Measurements from ENCODE around the gene SIRT7. TPM values are rescaled to one million over a fixed set of nuclear protein-coding genes. Genes with fewer than 3 reads are reported as not detected.

Gene SIRT7
- polyA plus RNA-seq, 1 of the 3 experiments (the other 2 are of a cell fraction): 32.6 TPM

DNA sequence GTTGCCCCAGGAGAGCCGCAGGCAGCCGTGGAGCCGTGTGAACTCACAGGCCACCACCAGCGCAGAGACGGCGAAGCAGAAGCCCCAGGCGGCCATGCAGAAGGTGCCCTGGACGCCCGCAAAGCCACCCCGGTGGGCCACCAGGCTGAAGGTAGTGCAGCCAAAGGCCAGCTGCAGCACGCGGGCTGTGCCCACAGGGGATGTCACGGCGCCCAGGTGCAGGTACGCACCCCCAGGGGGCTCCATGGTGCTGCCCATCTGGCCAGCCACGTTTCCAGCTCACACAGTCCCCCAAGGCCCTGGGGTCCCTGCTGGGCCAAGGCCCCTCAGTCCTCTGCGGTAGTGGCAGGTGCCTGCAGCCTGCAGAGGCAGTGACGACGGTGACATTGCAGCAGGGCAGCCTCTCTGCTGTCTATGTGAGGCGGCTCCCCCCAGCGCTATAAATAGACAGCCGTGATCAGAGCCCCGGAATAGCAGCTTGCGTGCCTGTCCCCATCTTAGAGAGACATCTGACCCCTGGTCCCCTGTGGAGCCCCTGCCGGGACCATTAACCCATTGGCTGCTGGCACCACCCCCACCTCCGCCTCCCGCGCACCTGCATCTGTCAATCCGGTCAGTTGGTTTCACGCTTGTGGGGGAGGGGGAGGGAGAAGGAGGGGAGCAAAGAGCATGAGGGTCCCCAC lies 23.6 kb upstream of the SIRT7 start:
- CTCF ChIA-PET: interaction anchor here (1.2 to 17.7 kb wide), 4 partner anchors 10 to 89 kb away, joined by 3 to 216 read pairs (median 24); partner anchors contain the start of genes CENPX, LRRC45 and NOTUM
- POLR2A ChIA-PET: no interaction called here

More for the DNA sequence above, 23.6 kb upstream of the SIRT7 start:
- Histone ChIP-seq H3K9me3 (no peaks in the 10 kb centered on the region), H3K9ac (no peak overlapping the region), H3K36me3 (replicated peaks in 1 of 2; ENCODE audit: control insufficient read depth in 1 of 2, insufficient read depth in 2 of 2, low read length in 1 of 2) (no peaks in the 10 kb centered on the region), H3K4me3 (ENCODE audit: low read depth in 2 of 2, low read length in 1 of 2) (no peak overlapping the region), H3K27ac (ENCODE audit: low read depth in 2 of 2, low read length in 1 of 2) (no peak overlapping the region), H3K27me3 (ENCODE audit: insufficient read depth) (no peaks in the 10 kb centered on the region), H3K9me2 (no peaks in the 10 kb centered on the region), H2AFZ (ENCODE audit: low read depth) (no peak overlapping the region), H4K20me1 (ENCODE audit: insufficient read depth) (no peaks in the 10 kb centered on the region), H3K79me2 (ENCODE audit: insufficient read depth) (peaks cover 5% of the 10 kb centered on the region), H3F3A (replicated peaks; ENCODE audit: insufficient read depth) (no peaks in the 10 kb centered on the region), H3K4me2 (no peak overlapping the region), H3K4me1 (ENCODE audit: control insufficient read depth in 1 of 2, insufficient read depth in 2 of 2, low read depth in 1 of 2, low read length in 1 of 2) (peaks cover 0 to 2% of the 10 kb centered on the region in 2 experiments; a peak in 1 of 4 replicates)
- DNase-seq: no peak
- no peak for TF ChIP-seq GABPA (IDR thresholded peaks at IDR 0.05; ENCODE audit: low read depth)
- TF ChIP-seq FOXJ3 (CRISPR knock-in tag; IDR thresholded peaks at IDR 0.05): no peak
- no peak for TF ChIP-seq GATA2 (CRISPR knock-in tag; IDR thresholded peaks at IDR 0.05)
- no peak for TF ChIP-seq TCF12 (IDR thresholded peaks at IDR 0.05)
- TF ChIP-seq FOSL2 (IDR thresholded peaks at IDR 0.05; ENCODE audit: borderline replicate concordance, low read depth): no peak
- no peak for TF ChIP-seq IRF3 (IDR thresholded peaks at IDR 0.05; ENCODE audit: low read depth, low read length)
- TF ChIP-seq TEAD4 (IDR thresholded peaks at IDR 0.05; ENCODE audit: borderline replicate concordance, insufficient read depth): no peak
- no peak for TF ChIP-seq RAD21 (IDR thresholded peaks at IDR 0.05; ENCODE audit: low read length)
- no peak for TF ChIP-seq CHD2 (IDR thresholded peaks at IDR 0.05; ENCODE audit: low read length, partially characterized antibody)
- TF ChIP-seq, protein P1, sequence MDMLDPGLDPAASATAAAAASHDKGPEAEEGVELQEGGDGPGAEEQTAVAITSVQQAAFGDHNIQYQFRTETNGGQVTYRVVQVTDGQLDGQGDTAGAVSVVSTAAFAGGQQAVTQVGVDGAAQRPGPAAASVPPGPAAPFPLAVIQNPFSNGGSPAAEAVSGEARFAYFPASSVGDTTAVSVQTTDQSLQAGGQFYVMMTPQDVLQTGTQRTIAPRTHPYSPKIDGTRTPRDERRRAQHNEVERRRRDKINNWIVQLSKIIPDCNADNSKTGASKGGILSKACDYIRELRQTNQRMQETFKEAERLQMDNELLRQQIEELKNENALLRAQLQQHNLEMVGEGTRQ (IDR thresholded peaks at IDR 0.05; ENCODE audit: borderline replicate concordance, low read depth, low read length): no peak
- TF ChIP-seq CTCF (IDR thresholded peaks at IDR 0.05): no peak
- TF ChIP-seq FOXM1 (IDR thresholded peaks at IDR 0.05; ENCODE audit: low read depth): no peak
- TF ChIP-seq RFX5 (IDR thresholded peaks at IDR 0.05; ENCODE audit: low read length): no peak
- no peak for TF ChIP-seq ZBTB33 (IDR thresholded peaks at IDR 0.05; ENCODE audit: borderline replicate concordance, low read depth)
- TF ChIP-seq, protein P2, sequence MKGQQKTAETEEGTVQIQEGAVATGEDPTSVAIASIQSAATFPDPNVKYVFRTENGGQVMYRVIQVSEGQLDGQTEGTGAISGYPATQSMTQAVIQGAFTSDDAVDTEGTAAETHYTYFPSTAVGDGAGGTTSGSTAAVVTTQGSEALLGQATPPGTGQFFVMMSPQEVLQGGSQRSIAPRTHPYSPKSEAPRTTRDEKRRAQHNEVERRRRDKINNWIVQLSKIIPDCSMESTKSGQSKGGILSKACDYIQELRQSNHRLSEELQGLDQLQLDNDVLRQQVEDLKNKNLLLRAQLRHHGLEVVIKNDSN (IDR thresholded peaks at IDR 0.05; ENCODE audit: borderline replicate concordance, low read depth): no peak
- TF ChIP-seq RCOR1 (IDR thresholded peaks at IDR 0.05; ENCODE audit: low read length): no peak
- TF ChIP-seq EP300 (IDR thresholded peaks at IDR 0.05; ENCODE audit: borderline replicate concordance in 1 of 2, low read depth in 1 of 2, low read length in 1 of 2): no peak
- WGBS (ENCODE audit: low lambda C conversion rate): 62% methylated on average over 23 of the region's 30 CpGs
